Bronchial epithelial cell (primary cell): ENCODE measurements around the gene ANXA10. TPM values are rescaled to one million over a fixed set of nuclear protein-coding genes. Genes with fewer than 3 reads are reported as not detected.

ENCODE experiments used
- DNase-seq: peaks from one replicate; pipeline ENCODE4 v3.0.0-alpha.2; 2010; ENCODE audit warnings: low read depth
- FAIRE-seq: peaks from 2 replicates; lab custom pipeline; 2011; peaks lifted over from hg19 to GRCh38; lab: Jason Lieb, UNC
- H3K27me3 ChIP-seq: 2 replicates; pipeline ENCODE4 v1.5.1; 2011; ENCODE audit warnings: low read length; ENCODE audit not compliant: control insufficient read depth, insufficient read depth
- H3K36me3 ChIP-seq: 2 replicates; pipeline ENCODE4 v1.5.1; 2011; ENCODE audit warnings: low read length; ENCODE audit not compliant: control insufficient read depth, insufficient read depth
- H3K4me3 ChIP-seq: 2 replicates; pipeline ENCODE4 v1.5.1; 2011; ENCODE audit warnings: mild to moderate bottlenecking, low read depth, low read length, control low read depth
- CTCF ChIP-seq: IDR thresholded peaks from 2 replicates; pipeline ENCODE4 v1.5.1; 2011; ENCODE audit warnings: mild to moderate bottlenecking, moderate library complexity, low read length, control low read depth, inconsistent platforms; ENCODE audit not compliant: insufficient read depth, severe bottlenecking
- total RNA-seq: library from RNA; depleted of rRNA; stranded (reverse); fragments of >200 nt; gene quantifications from 2 replicates; pipeline ENCODE4 v1.2.1, GENCODE V29; 2014

The ANXA10 gene
- total RNA-seq, 1 donor from 2014 or later = 0.79 TPM

- no peaks in the 10 kb centered on the region for H3K36me3 ChIP-seq
- FAIRE-seq = no peak
- H3K27me3 ChIP-seq = no peaks in the 10 kb centered on the region
- no peak overlapping the region for H3K4me3 ChIP-seq
- no peak for DNase-seq
- no peak for TF ChIP-seq CTCF
Measured at GRCh38 chr4:168152837-168153500, 60.6 kb downstream of the ANXA10 start.

DNA sequence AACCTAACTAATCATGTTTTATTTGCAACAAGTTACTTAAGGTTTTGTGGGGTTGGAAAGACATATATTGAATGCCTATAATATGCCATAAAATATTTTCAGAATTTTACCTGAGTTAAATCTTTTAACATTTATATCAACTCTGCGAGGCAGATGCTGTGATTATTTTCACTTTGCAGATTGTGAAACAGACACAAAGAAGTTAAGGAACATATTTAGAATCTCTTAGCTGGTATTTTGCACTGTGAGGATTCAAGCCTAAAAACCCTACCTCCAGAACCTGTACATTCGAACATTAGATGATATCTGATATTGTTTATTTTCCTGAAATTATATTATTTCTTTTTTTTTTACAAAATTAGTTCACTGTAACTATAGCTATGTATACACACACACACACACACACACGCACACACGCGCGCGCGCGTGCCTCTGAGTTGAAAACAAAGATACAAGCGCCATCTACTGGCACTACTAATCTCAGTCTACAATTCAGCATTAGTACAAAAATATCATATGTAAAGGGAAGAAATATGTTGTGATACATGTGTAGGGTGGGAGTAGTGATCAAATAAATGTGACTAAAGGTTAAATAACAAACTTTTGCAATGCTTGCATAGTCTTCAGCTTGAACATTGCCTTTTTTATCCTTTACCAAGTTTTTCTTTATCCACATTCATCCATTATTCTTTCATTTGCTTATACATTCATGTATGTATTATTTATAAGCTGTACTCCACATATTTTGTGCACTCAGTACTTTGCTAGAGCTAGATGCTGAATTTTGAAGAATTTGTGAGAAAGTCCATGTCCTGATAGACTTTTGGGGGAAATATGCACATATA, 61.5 kb downstream of the ANXA10 start:
- Histone ChIP-seq H3K4me3 (peak overlapping the region; percentile 20), H3K27me3 (no peaks in the 10 kb centered on the region), H3K36me3 (no peaks in the 10 kb centered on the region)
- peak; percentile 46 for TF ChIP-seq CTCF
- DNase-seq (peak; percentile 53), FAIRE-seq (no peak)

GRCh38 chr4:168154546-168155277, 62.4 kb downstream of the ANXA10 start:
- H3K36me3 ChIP-seq = no peaks in the 10 kb centered on the region
- DNase-seq (no peak), FAIRE-seq (no peak)
- H3K4me3 ChIP-seq = no peak overlapping the region
- TF ChIP-seq CTCF = no peak
- H3K27me3 ChIP-seq = no peaks in the 10 kb centered on the region

GRCh38 chr4:168162604-168163003, 70.3 kb downstream of the ANXA10 start:
- no peak for FAIRE-seq
- no peaks in the 10 kb centered on the region for H3K36me3 ChIP-seq
- peak; percentile 83 for DNase-seq
- no peak overlapping the region for H3K4me3 ChIP-seq
- TF ChIP-seq CTCF = no peak
- no peaks in the 10 kb centered on the region for H3K27me3 ChIP-seq

GRCh38 chr4:168163106-168163505, 70.8 kb downstream of the ANXA10 start:
- DNase-seq (no peak), FAIRE-seq (no peak)
- Histone ChIP-seq H3K4me3 (no peak overlapping the region), H3K36me3 (no peaks in the 10 kb centered on the region), H3K27me3 (no peaks in the 10 kb centered on the region)
- no peak for TF ChIP-seq CTCF
